IPS-15b (cell line): Measurements from ENCODE around the gene GALNT7.

Experiments used
- H3K27me3 ChIP-seq: one replicate; pipeline ENCODE4 v1.6.1; 2013; ENCODE audit warnings: low read length; ENCODE audit not compliant: control insufficient read depth, insufficient read depth
- H3K36me3 ChIP-seq: one replicate; pipeline ENCODE4 v1.6.1; 2013; ENCODE audit warnings: low read length; ENCODE audit not compliant: control insufficient read depth, insufficient read depth
- H3K4me1 ChIP-seq: one replicate; pipeline ENCODE4 v1.6.1; 2013; ENCODE audit warnings: mild to moderate bottlenecking, low read length; ENCODE audit not compliant: control insufficient read depth, insufficient read depth
- H3K4me3 ChIP-seq: one replicate; pipeline ENCODE4 v1.5.1; 2013; ENCODE audit warnings: low read depth, low read length
- H3K9ac ChIP-seq: one replicate; pipeline ENCODE4 v1.6.1; 2013; ENCODE audit warnings: low read depth, mild to moderate bottlenecking, low read length
- H3K9me3 ChIP-seq: one replicate; pipeline ENCODE4 v1.6.1; 2013; ENCODE audit warnings: mild to moderate bottlenecking, low read length; ENCODE audit not compliant: control insufficient read depth, insufficient read depth

Gene GALNT7

DNA sequence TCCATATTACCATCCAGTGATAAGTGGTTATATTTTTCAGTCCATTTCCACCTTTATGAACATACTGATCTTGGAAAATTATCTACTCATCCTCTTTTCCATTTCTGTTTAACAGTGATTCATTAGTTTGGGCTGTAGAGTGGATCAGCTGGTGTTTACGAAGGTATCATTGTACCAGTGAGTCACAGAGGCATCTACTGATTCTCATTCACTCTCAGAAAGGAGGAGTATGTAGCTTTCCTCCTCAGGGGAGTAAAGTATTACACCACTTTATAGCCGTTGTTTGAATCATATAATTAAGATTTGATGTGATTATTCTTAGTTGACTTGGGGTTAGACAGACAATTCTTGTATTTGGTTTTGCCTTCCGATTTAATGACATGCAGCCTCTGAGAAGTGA is 74.7 kb downstream of the GALNT7 start:
- Histone ChIP-seq H3K9me3 (no peaks in the 10 kb centered on the region), H3K27me3 (no peaks in the 10 kb centered on the region), H3K4me3 (no peak overlapping the region), H3K36me3 (no peaks in the 10 kb centered on the region), H3K4me1 (peaks cover 43% of the 10 kb centered on the region), H3K9ac (no peak overlapping the region)

DNA sequence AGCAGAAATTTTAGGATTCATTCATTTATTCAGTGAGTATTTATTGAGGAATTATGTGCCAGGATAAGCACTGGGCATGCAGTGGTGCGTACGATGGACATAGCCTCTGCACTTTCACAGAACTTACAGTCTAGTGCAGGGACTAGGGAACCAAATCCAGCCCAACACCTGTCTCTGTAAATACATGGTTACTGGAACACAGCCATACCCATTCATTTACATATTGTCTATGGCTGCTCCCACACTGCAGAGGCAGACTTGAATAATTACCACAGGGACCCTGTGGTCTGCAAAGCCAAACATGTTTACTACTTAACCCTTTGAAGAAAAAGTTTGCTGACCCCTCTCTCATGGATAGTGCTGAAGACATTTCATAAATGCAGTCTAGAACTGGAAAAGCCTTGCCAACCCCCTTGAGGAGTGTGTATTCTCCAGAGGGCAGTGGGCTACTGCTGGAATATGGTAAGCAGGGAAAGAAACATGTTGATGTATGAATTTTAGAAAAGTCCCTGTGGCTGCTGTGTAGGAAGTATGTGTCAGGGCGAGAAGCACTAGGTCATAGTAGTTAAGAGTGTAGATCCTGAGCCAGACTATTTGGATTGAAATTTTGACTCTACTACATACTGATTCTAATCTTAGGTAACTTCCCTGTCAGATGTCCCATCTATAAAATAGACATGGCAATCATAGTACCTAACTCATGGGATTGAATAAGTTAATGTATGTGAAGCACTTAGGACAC is 75.5 kb downstream of the GALNT7 start:
- Histone ChIP-seq H3K36me3 (no peaks in the 10 kb centered on the region), H3K4me1 (peaks cover 43% of the 10 kb centered on the region), H3K9me3 (no peaks in the 10 kb centered on the region), H3K9ac (no peak overlapping the region), H3K4me3 (no peak overlapping the region), H3K27me3 (no peaks in the 10 kb centered on the region)

DNA sequence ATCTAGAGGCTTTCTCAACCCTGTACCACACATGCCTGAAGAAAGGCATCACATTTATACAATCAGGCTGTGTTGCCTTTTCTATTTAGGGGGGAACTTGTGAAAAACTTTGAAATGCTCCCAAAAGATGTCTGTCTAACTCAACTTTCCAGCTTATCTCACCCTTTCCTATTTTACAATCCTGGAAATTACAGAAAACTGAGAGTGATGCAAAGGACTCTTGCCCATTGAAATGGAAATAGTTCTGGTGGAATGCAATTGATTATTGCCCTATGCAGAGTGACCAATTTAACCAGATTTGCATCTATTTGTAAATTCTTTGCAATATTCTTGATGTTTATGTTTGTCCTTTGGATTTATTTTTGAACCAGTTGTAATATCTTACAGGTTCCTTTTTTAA is 77.3 kb downstream of the GALNT7 start:
- Histone ChIP-seq H3K9ac (no peak overlapping the region), H3K4me3 (no peak overlapping the region)

DNA sequence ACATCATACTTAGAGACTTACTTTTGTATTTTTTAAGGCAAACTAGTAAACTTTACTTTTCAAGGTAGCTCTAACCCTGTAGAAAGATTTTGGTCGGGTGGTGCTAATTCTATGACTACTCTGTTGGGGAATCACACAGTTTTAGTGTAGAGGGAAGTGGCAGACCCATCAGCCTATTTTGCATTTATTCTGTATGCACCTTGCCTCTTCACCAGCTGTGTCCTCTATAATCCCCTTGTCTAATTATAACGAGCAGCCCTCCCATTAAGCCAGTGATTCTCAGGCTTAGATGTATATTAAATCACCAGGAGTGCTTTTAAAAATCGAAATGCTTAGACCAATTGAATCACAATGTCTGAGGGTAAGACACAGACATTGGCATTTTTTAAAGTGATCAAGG is 78.1 kb downstream of the GALNT7 start:
- H3K27me3 ChIP-seq, result no peaks in the 10 kb centered on the region
- peaks cover 43% of the 10 kb centered on the region for H3K4me1 ChIP-seq
- H3K4me3 ChIP-seq, result no peak overlapping the region
- no peaks in the 10 kb centered on the region for H3K36me3 ChIP-seq
- no peaks in the 10 kb centered on the region for H3K9me3 ChIP-seq
- no peak overlapping the region for H3K9ac ChIP-seq

More for the DNA sequence above, 77.3 kb downstream of the GALNT7 start:
- Histone ChIP-seq H3K36me3 (no peaks in the 10 kb centered on the region), H3K4me1 (peaks cover 43% of the 10 kb centered on the region), H3K9me3 (no peaks in the 10 kb centered on the region), H3K27me3 (no peaks in the 10 kb centered on the region)

DNA sequence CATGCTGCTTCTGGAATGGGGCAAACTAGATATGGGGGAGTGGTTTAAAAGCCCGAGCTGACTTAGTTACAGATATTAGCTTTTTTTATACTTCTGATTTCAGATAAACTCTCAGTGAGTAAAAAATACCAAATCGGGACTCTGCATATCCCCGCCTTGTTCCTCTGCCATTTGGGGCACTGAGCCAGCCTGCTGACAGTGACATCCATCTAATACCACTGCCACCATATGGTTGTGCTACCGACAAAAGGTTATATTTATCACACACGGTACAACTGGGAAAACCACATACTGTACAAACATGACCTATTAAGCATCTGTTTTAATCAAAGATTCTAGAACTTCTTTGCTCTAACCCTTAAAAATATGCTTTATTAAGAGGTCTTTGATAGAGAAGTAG is 78.7 kb downstream of the GALNT7 start:
- Histone ChIP-seq H3K4me1 (peaks cover 40% of the 10 kb centered on the region), H3K36me3 (no peaks in the 10 kb centered on the region), H3K9ac (no peak overlapping the region), H3K27me3 (no peaks in the 10 kb centered on the region), H3K4me3 (no peak overlapping the region), H3K9me3 (no peaks in the 10 kb centered on the region)

DNA sequence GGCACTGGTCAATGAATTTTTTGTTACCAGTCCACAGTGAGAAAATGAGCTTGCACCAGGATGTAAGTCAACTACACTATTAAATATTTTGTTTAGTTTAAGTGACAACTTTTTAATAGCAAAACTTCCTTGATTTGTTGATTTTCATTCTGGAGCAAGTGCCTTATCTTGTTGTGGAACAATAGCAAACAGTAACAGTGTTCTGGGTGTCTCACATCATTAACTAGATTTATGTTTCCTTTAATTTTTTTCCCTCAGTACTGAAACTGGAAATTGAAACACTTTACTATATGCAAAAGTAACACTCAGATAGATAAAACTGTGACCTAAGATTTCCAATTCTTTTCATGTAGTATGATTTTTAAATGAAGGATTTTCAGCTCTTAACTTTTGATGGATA is 80.1 kb downstream of the GALNT7 start:
- no peaks in the 10 kb centered on the region for H3K36me3 ChIP-seq
- no peaks in the 10 kb centered on the region for H3K27me3 ChIP-seq
- no peaks in the 10 kb centered on the region for H3K9me3 ChIP-seq
- peaks cover 34% of the 10 kb centered on the region for H3K4me1 ChIP-seq
- no peak overlapping the region for H3K9ac ChIP-seq
- H3K4me3 ChIP-seq, result no peak overlapping the region

DNA sequence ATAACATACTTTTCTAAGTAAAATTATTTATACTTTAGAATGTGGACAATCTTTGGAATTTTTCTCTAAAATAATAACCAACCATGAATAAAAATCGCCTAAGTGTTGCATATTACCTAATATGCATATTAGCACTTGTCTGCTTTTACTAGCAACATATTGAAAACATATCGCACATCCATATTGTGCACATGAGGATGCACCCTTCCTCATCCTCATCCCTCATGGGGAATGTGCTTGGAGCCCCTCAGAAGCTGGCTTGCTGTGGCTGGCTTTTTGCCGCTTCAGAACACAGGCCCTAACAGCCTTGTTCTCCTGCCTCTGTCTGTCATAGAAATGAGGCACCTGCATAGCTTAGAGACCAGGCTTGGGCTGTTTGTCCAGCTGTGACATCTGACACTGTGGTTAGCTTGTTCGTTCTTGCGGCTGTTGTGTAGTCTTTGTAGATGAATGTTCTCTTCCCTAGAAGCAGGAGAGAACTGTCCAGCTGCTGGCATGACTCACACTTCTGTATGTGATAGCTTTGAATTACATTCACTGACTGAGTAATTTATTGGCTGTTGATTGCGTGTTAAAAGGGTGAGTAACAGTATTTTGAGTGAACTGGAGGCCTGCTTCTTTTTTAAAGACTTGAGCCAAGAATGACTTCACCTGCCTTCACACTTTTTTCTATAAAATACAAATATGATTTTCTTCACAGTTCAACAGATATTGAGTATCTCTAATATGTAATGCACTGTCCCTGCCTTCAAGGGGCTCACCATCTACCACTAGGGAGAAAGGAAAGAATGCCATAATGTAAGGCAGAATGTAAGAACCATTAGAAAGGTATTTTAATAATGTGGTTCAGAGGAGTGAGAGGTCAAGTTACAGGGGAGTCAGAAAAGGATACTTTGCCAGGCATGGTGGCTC is 83.7 kb downstream of the GALNT7 start:
- no peaks in the 10 kb centered on the region for H3K9me3 ChIP-seq
- peaks cover 6% of the 10 kb centered on the region for H3K4me1 ChIP-seq
- H3K36me3 ChIP-seq, result no peaks in the 10 kb centered on the region
- H3K4me3 ChIP-seq, result no peak overlapping the region
- no peak overlapping the region for H3K9ac ChIP-seq
- no peaks in the 10 kb centered on the region for H3K27me3 ChIP-seq

DNA sequence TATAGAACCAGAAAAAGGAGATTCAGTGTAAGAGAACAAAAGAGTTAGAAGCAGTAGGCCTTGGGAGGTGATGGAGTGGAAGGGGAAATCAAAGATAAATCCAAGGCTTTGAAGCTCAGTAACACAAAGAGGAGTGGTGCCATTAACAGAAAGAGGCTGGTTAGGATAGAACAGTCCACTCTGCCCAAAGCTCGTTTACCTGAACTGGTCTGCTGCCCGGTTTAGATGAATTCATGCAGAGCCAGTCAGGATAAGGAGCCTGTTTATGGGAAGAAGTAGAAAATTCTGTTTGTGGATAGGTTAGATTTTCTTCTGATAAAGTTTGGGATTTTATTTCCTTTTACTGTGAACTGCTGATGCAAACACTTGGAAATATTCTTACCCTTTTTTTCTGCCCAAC is 85.0 kb downstream of the GALNT7 start:
- no peaks in the 10 kb centered on the region for H3K27me3 ChIP-seq
- H3K4me3 ChIP-seq, result no peak overlapping the region
- H3K36me3 ChIP-seq, result no peaks in the 10 kb centered on the region
- no peak overlapping the region for H3K9ac ChIP-seq
- peaks cover 8% of the 10 kb centered on the region for H3K4me1 ChIP-seq
- no peaks in the 10 kb centered on the region for H3K9me3 ChIP-seq

DNA sequence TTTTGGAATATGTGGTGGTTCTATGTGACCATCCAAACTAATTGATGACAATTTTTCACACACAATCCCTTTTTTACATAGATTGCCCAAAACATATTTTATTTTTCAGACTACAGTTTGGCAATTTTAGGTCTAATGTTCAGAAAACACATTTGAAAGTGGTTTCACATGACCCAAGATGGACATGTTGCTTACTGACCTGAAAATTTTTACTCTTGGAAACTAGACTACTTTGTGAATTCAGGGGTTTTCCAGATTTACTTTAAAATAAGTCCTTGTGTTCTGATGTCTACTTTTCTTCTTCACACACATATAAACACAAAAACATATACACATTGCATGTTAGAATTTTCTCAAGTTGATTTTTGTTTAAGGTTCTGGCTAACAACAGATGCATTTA is 86.0 kb downstream of the GALNT7 start:
- H3K4me1 ChIP-seq, result peaks cover 8% of the 10 kb centered on the region
- no peaks in the 10 kb centered on the region for H3K27me3 ChIP-seq

DNA sequence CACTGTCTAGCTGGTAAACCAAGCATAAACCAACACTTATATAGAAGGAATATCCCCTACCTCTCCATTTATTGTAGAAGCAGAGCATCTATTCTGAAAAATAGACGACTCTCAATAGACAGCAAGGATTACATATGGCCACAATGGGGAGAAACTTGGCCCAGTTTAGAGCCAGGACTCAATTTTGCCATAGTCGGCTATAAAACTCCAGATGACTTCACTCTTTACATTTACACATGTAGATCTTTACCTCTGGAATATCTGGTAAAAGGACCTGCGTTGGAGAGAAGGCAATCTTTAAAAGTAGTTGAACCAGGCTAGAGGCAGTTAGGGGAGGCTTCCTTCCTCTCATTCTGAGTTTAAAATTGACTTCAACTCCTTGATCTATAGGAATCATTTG is 88.2 kb downstream of the GALNT7 start:
- Histone ChIP-seq H3K36me3 (no peaks in the 10 kb centered on the region), H3K9me3 (no peaks in the 10 kb centered on the region), H3K4me3 (no peak overlapping the region), H3K27me3 (no peaks in the 10 kb centered on the region), H3K4me1 (peaks cover 8% of the 10 kb centered on the region), H3K9ac (no peak overlapping the region)

More for the DNA sequence above, 86.0 kb downstream of the GALNT7 start:
- Histone ChIP-seq H3K4me3 (no peak overlapping the region), H3K9ac (no peak overlapping the region), H3K36me3 (no peaks in the 10 kb centered on the region), H3K9me3 (no peaks in the 10 kb centered on the region)

DNA sequence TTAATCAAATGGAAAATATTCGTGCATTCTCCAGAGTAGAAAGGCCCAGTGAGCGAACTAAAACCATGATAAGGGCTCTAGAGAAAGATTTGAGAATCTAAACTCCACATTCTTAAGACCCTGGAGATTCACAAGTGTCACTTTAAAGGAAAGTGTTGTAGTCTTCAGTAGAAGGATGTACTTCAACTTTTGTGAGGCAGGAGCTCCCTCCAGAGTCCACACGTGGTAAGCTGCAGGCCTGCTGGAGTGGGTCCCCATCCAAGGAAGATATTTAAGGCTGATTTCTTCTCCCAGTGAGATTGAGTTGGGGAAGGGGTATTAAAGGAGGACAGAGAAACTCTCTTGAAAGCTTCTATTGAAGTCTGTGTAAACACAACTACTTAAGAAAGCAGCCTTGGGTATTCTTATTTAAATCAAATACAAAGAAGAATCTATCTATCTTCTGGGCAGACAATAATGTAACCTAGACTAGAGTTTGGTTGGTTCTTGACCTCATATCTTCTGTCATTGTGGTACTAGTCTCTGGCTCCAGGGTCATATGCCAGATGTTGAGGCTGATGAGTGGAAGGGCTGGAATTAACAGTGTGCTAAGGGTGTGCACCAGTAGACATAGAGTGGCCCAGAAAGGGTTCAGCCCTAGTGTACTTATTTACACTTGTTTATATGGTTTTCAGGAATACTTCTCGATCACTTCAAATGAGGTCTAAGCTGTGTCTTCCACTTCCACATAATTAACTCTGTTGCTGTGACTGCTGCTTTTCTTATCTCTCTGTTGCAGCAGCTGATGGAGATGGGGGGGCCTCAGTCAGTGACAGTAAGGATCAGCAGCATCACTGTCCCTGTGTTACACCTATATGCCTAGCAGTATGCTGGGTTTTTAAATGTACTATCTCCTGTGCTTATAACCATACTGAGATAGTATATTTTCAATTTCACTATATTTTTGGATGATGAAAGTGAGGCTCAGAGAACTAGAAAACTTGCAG is 89.4 kb downstream of the GALNT7 start:
- H3K9me3 ChIP-seq, result no peaks in the 10 kb centered on the region
- no peak overlapping the region for H3K9ac ChIP-seq
- H3K4me1 ChIP-seq, result peaks cover 8% of the 10 kb centered on the region

More for the DNA sequence above, 89.4 kb downstream of the GALNT7 start:
- no peak overlapping the region for H3K4me3 ChIP-seq
- no peaks in the 10 kb centered on the region for H3K36me3 ChIP-seq
- H3K27me3 ChIP-seq, result no peaks in the 10 kb centered on the region
